Right lobe of liver (tissue), 4 donors: ENCODE results near the gene MYO1D.

Source experiments
- CTCF ChIP-seq, 4 donors: fragments of 200-600 bp in 3 of 4; fragments of 450-650 bp in 1 of 4; IDR thresholded peaks; one replicate each; pipeline versions ENCODE4 v1.5.1 to v1.8.0; 2016 to 2022; ENCODE audit warnings: antibody characterized with exemption in 4 of 4, mild to moderate bottlenecking in 2 of 4
- POLR2A ChIP-seq: fragments of 450-650 bp; IDR thresholded peaks from one replicate; pipeline ENCODE4 v1.6.1; 2017; ENCODE audit warnings: antibody characterized with exemption, mild to moderate bottlenecking
- donor health status: DM: no; HTN: no; CAD: no.
- donor health status: DM: no; HTN: no; CAD: no.
- donor health status: DM: no; HTN: yes; CAD: no.

- TF ChIP-seq CTCF (IDR thresholded peaks at IDR 0.05), result no peak
- no peak for TF ChIP-seq POLR2A
Measured at GRCh38 chr17:32904891-32905290, 28.0 kb upstream of the MYO1D start.
